HG02840 (cell line): ENCODE measurements around the gene ATP10D.
A peak's percentile ranks its signal among the peaks of the same experiment; 100 is the strongest.
"Not testable (repeated sequence)": the region's sequence is repeated elsewhere in the genome, so short reads cannot be mapped to it uniquely, and the experiment has no call there.

Experiments used
- ATAC-seq: cut with Tn5 transposase; IDR thresholded peaks from one replicate; pipeline ENCODE4 v1.9.1; 2021; ENCODE audit warnings: mild to moderate bottlenecking, moderate library complexity, moderate number of reproducible peaks; ENCODE audit not compliant: unreplicated experiment, low FRiP score

ATP10D gene

GRCh38 chr4:47486231-47486673 is 1.2 kb downstream of the ATP10D start:
- ATAC-seq: no peak

- ATAC-seq: not testable (repeated sequence)
Observed at GRCh38 chr4:47486727-47487126, 1.7 kb downstream of the ATP10D start.

- ATAC-seq: no peak
Observed at GRCh38 chr4:47488706-47489105, 3.6 kb downstream of the ATP10D start.

GRCh38 chr4:47490550-47490949 is 5.5 kb downstream of the ATP10D start:
- peak; percentile 65 for ATAC-seq

GRCh38 chr4:47493238-47494123 is 8.4 kb downstream of the ATP10D start:
- ATAC-seq: no peak

- ATAC-seq: no peak
Observed at GRCh38 chr4:47494124-47494430, 9.0 kb downstream of the ATP10D start.

GRCh38 chr4:47498899-47499298 is 13.8 kb downstream of the ATP10D start:
- no peak for ATAC-seq

- ATAC-seq: no peak
Observed at GRCh38 chr4:47499700-47500099, 14.6 kb downstream of the ATP10D start.

- ATAC-seq: no peak
Observed at GRCh38 chr4:47500776-47501175, 15.7 kb downstream of the ATP10D start.

GRCh38 chr4:47505147-47505546 is 20.1 kb downstream of the ATP10D start:
- no peak for ATAC-seq

GRCh38 chr4:47505666-47506065 is 20.6 kb downstream of the ATP10D start:
- no peak for ATAC-seq

- ATAC-seq: peak; percentile 96
Observed at GRCh38 chr4:47510506-47511143, 25.6 kb downstream of the ATP10D start.

GRCh38 chr4:47513461-47513860 is 28.4 kb downstream of the ATP10D start:
- no peak for ATAC-seq

- peak; percentile 100 for ATAC-seq
Observed at GRCh38 chr4:47519239-47519883, 34.3 kb downstream of the ATP10D start.

- ATAC-seq: no peak
Observed at GRCh38 chr4:47525154-47525819, 40.2 kb downstream of the ATP10D start.

GRCh38 chr4:47526281-47526680 is 41.2 kb downstream of the ATP10D start:
- no peak for ATAC-seq

GRCh38 chr4:47528646-47529045 is 43.6 kb downstream of the ATP10D start:
- ATAC-seq: not testable (repeated sequence)

GRCh38 chr4:47530801-47531200 is 45.7 kb downstream of the ATP10D start:
- ATAC-seq: no peak

- peak; percentile 98 for ATAC-seq
Observed at GRCh38 chr4:47531241-47531953, 46.3 kb downstream of the ATP10D start.

GRCh38 chr4:47531954-47532321 is 46.9 kb downstream of the ATP10D start:
- no peak for ATAC-seq
